HG03135 (cell line): ENCODE results near the gene CROCC2.

ENCODE experiments used
- ATAC-seq: cut with Tn5 transposase; IDR thresholded peaks from one replicate; pipeline ENCODE4 v1.9.1; 2021; ENCODE audit warnings: mild to moderate bottlenecking, moderate library complexity; ENCODE audit not compliant: unreplicated experiment

CROCC2 gene

GRCh38 chr2:240906141-240906910 is at the start of gene CROCC2:
Gene CROCC2 (plus strand): TSS chr2:240906336. CDS start chr2:240906514, 178 bp downstream.
- no peak for ATAC-seq

GRCh38 chr2:240857039-240858008 is 48.8 kb upstream of the CROCC2 start:
- ATAC-seq, result no peak

- ATAC-seq, result no peak
Observed at GRCh38 chr2:240858321-240858720, 47.8 kb upstream of the CROCC2 start.

GRCh38 chr2:240858871-240859270 is 47.3 kb upstream of the CROCC2 start:
- ATAC-seq, result no peak

GRCh38 chr2:240861547-240861946 is 44.6 kb upstream of the CROCC2 start:
- no peak for ATAC-seq

- ATAC-seq, result no peak
Observed at GRCh38 chr2:240864475-240864874, 41.7 kb upstream of the CROCC2 start.

- ATAC-seq, result no peak
Observed at GRCh38 chr2:240865391-240865790, 40.7 kb upstream of the CROCC2 start.

GRCh38 chr2:240868286-240869108 is 37.6 kb upstream of the CROCC2 start, which contains the start of gene AGXT:
Gene AGXT (plus strand): TSS chr2:240868824. CDS start chr2:240868866, 42 bp downstream.
- ATAC-seq, result no peak

GRCh38 chr2:240869109-240869955 is 36.8 kb upstream of the CROCC2 start:
- ATAC-seq, result no peak

- no peak for ATAC-seq
Observed at GRCh38 chr2:240869956-240870875, 35.9 kb upstream of the CROCC2 start.

GRCh38 chr2:240871071-240871958 is 34.8 kb upstream of the CROCC2 start:
- no peak for ATAC-seq

- ATAC-seq, result no peak
Observed at GRCh38 chr2:240872317-240873097, 33.6 kb upstream of the CROCC2 start.

- ATAC-seq, result no peak
Observed at GRCh38 chr2:240873098-240873788, 32.9 kb upstream of the CROCC2 start.

GRCh38 chr2:240873805-240874714 is 32.1 kb upstream of the CROCC2 start:
- ATAC-seq, result no peak

- no peak for ATAC-seq
Observed at GRCh38 chr2:240874715-240875227, 31.4 kb upstream of the CROCC2 start.
